ENCODE measurements around the gene CCDC122. TPM values are rescaled to one million over a fixed set of nuclear protein-coding genes. Genes with fewer than 3 reads are reported as not detected.

Gene CCDC122
- total and polyA plus RNA-seq, 2 of the 8 experiments (the other 6 are each of a cell fraction or from before 2014, with no cell fraction given): 2.9 to 5.8 TPM

DNA sequence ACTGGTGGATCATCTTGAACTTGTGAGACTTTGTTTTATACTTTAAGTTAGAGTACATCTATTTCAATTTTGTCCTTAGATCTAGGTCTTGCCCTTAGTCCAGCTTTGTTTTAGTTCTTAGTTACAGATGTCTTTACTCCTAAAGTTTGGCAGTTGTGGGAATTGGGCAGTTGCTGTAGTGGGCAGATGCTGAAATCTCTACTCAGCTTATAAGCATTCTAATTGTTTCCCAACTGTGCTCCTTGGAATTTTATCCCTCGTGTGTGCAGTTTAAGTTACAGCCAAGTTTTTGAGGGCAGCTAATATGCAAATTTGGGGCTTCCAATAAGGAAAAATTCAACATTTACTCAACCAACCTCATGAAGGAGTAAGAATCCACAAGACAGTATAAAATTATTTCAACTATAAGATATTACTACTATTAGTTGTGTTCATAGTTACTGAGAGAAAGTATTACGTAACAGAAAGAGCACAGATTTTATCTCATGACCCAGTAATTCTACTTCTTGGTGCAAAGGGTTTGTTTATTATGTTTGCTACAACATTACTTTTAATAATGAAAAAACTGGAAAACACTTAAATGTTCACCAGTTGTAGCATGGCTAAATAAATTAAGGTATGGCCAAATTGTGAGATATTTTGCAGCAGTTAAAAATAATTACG is 32.9 kb downstream of the CCDC122 start:
- Histone ChIP-seq H2AK5ac (ENCODE audit: low read depth, low read length) (no peak overlapping the region), H2BK12ac (ENCODE audit: low read depth, low read length) (no peak overlapping the region), H3K79me1 (ENCODE audit: low read depth, low read length) (no peaks in the 10 kb centered on the region), H2BK15ac (ENCODE audit: low read length) (no peak overlapping the region), H4K8ac (ENCODE audit: extremely low read depth, insufficient read depth, low read length) (no peak overlapping the region), H3K9ac (replicated peaks in 1 of 4; ENCODE audit: extremely low read depth in 1 of 4, low read depth in 3 of 4, low read length in 3 of 4) (no peak overlapping the region), H3K23me2 (ENCODE audit: low read depth, low read length) (no peaks in the 10 kb centered on the region), H3K4me2 (ENCODE audit: insufficient read depth in 1 of 2, low read depth in 2 of 2, low read length in 2 of 2) (no peak overlapping the region), H3K4me1 (replicated peaks in 1 of 4; ENCODE audit: control insufficient read depth in 3 of 4, insufficient read depth in 4 of 4, low read length in 3 of 4) (no peaks in the 10 kb centered on the region), H3K23ac (ENCODE audit: insufficient read length) (no peak overlapping the region), H4K91ac (replicated peaks; ENCODE audit: insufficient read length, low read length) (no peak overlapping the region), H3K27me3 (replicated peaks in 1 of 4; ENCODE audit: control insufficient read depth in 3 of 4, extremely low read depth in 1 of 4, insufficient read depth in 3 of 4, low read length in 3 of 4) (no peaks in the 10 kb centered on the region), H2BK20ac (ENCODE audit: low read length) (no peak overlapping the region), H3K14ac (ENCODE audit: insufficient read length) (no peak overlapping the region), H3K4ac (replicated peaks; ENCODE audit: insufficient read length, low read depth, low read length) (no peak overlapping the region), H3K56ac (replicated peaks; ENCODE audit: insufficient read length, low read depth, low read length) (no peak overlapping the region), H3K27ac (ENCODE audit: low read depth, low read length) (no peak overlapping the region), H2AFZ (ENCODE audit: low read length) (no peak overlapping the region), H4K5ac (ENCODE audit: insufficient read length, low read depth, low read length) (no peak overlapping the region), H3K9me3 (ENCODE audit: insufficient read depth in 2 of 2, low read depth in 1 of 2, low read length in 1 of 2) (peaks cover 5 to 6% of the 10 kb centered on the region in 2 experiments; a peak in 3 of 4 replicates), H3K79me2 (ENCODE audit: control insufficient read depth in 1 of 2, insufficient read depth in 2 of 2, low read length in 2 of 2) (no peaks in the 10 kb centered on the region), H4K20me1 (replicated peaks in 1 of 2; ENCODE audit: control insufficient read depth in 1 of 2, insufficient read depth in 2 of 2, low read length in 2 of 2) (no peaks in the 10 kb centered on the region), H3K36me3 (ENCODE audit: control insufficient read depth in 2 of 4, insufficient read depth in 4 of 4, low read length in 3 of 4) (0 out of 8 replicates have a peak, but pooled peaks cover 0 to 2% (median 0%) of the 10 kb centered on the region in 4 experiments), H2BK5ac (ENCODE audit: low read depth, low read length) (no peak overlapping the region), H3K18ac (ENCODE audit: extremely low read depth, low read length) (no peak overlapping the region), H2BK120ac (replicated peaks; ENCODE audit: low read depth, low read length) (no peak overlapping the region), H3K4me3 (ENCODE audit: extremely low read depth in 1 of 4, insufficient read depth in 2 of 4, low read depth in 3 of 4, low read length in 4 of 4) (no peak overlapping the region)
- ChIA-PET CTCF (ENCODE audit: partially characterized antibody) (no interaction called here), POLR2A (ENCODE audit: partially characterized antibody) (no interaction called here)
- FAIRE-seq (no peak), DNase-seq (ENCODE audit: low read depth in 1 of 2, low spot score in 2 of 2) (no peak)
- no peak for TF ChIP-seq SAP30 (IDR thresholded peaks at IDR 0.05; ENCODE audit: insufficient read depth, insufficient replicate concordance, low read length)
- WGBS, 2 experiments (ENCODE audit: extremely low coverage in 1 of 2, insufficient coverage in 1 of 2, insufficient read length in 1 of 2, insufficient replicate concordance in 2 of 2, low coverage in 1 of 2, low lambda C conversion rate in 2 of 2, missing lambda C conversion rate in 1 of 2): 96% methylated on average over 3 of the region's 3 CpGs; no CpG with 5 or more reads in 1 of the 2 experiments
